Heart right ventricle (tissue), 16 donors: ENCODE results near the gene TM2D3. TPM values are rescaled to one million over a fixed set of nuclear protein-coding genes. Genes with fewer than 3 reads are reported as not detected.
A peak's percentile ranks its signal among the peaks of the same experiment; 100 is the strongest.

ENCODE experiments used
- ATAC-seq, 8 donors: fragments of 200-7000 bp; cut with Tn5 transposase; one replicate each; pipeline ENCODE4 v1.9.1; 2020; ENCODE audit warnings: mild to moderate bottlenecking in 8 of 8, moderate library complexity in 8 of 8, moderate number of reproducible peaks in 1 of 8
- DNase-seq, 2 donors: peaks; one replicate each; pipeline ENCODE4 v3.0.0-alpha.2; 2020
- H3K27ac ChIP-seq, 10 donors: fragments of 200-600 bp; sonication (generic) in 2 of 10; one replicate each; pipeline versions ENCODE4 v1.5.0 to v1.8.0; 2020 to 2022; ENCODE audit warnings: mild to moderate bottlenecking in 3 of 10
- H3K27me3 ChIP-seq, 7 donors: fragments of 200-600 bp; one replicate each; pipeline ENCODE4 v1.8.0; 2021 to 2022; ENCODE audit warnings: mild to moderate bottlenecking in 2 of 7
- H3K36me3 ChIP-seq, 9 donors: fragments of 200-600 bp; sonication (generic) in 1 of 9; one replicate each; pipeline versions ENCODE4 v1.5.0 to v1.8.0; 2020 to 2022; ENCODE audit warnings: mild to moderate bottlenecking in 2 of 9
- H3K4me1 ChIP-seq, 9 donors: fragments of 200-600 bp; sonication (generic) in 1 of 9; one replicate each; pipeline versions ENCODE4 v1.5.0 to v1.8.0; 2020 to 2022; ENCODE audit warnings: mild to moderate bottlenecking in 4 of 9
- H3K4me3 ChIP-seq, 10 donors: fragments of 200-600 bp; sonication (generic) in 2 of 10; one replicate each; pipeline versions ENCODE4 v1.5.0 to v1.8.0; 2020 to 2022; ENCODE audit warnings: mild to moderate bottlenecking in 7 of 10, moderate library complexity in 2 of 10
- H3K9me3 ChIP-seq, 11 donors: fragments of 200-600 bp in 10 of 11; sonication (generic) in 2 of 11; one replicate each; pipeline versions ENCODE4 v1.5.0 to v1.8.0; 2013 to 2022; ENCODE audit warnings: mild to moderate bottlenecking in 2 of 11, control low read depth in 1 of 11, moderate library complexity in 1 of 11
- WGBS, 2 donors: extraction: QIAGEN DNeasy Blood & Tissue Kit; methylation state at CpG; one replicate each; pipeline ENCODE4 v1.1.7; 2013; ENCODE audit warnings: inconsistent platforms in 1 of 2; 5-methylcytosine and 5-hydroxymethylcytosine counted together
- intact Hi-C, 10 donors: fragments of 100-400 bp; cut with DNase I; formaldehyde crosslinking; loops; one replicate each; pipeline versions ENCODE4 v1.11.1 to v1.14.2; 2022
- polyA plus RNA-seq, 2 donors: library from polyadenylated mRNA; stranded (reverse); fragments of 200-250 nt; gene quantifications; one replicate each; pipeline ENCODE4 v1.2.3, GENCODE V29; 2013
- total RNA-seq, 10 donors: library from RNA; stranded (reverse); fragmentation: NEBNext Ultra II Directional in 3 of 10; extraction: Animal tissue kit (Norgen Biotek cat#: 25700) in 3 of 10; gene quantifications; one replicate each; pipeline versions ENCODE4 v1.2.1 to v1.2.4, GENCODE V29; 2021 to 2023
- TF ChIP-seq, protein P1 (sequence below), 9 donors: fragments of 200-600 bp; sonication (generic) in 2 of 9; IDR thresholded peaks; one replicate each; pipeline versions ENCODE4 v1.5.0 to v1.8.0; 2021 to 2022; ENCODE audit warnings: antibody characterized with exemption in 9 of 9, mild to moderate bottlenecking in 5 of 9, moderate library complexity in 1 of 9
- donor health status: Arrhythmogenic right ventricular cardiomyopathy.
- donor health status: ischemic (EF 13 %, LVEDD 7.1; RV severe dilation, severe dysfunction).
- donor health status: healthy with polysubstance abuse.
- donor health status: DM: no; HTN: yes; CAD: no.
- donor health status: DM: no; HTN: no; CAD: no.
- donor health status: ischemic (EF 25% LVEDD 6.9; RV normal size, moderate dysfunction).
- donor health status: ischemic (EF 25% LVEDD 5.7; RV mildly dilated, moderate dysfunction).
- donor health status: healthy.
- donor health status: DM: yes; HTN: yes; CAD: no.
- donor health status: Ischemic cardiomyopathy.
- donor health status: ischemic (EF 35%, LVEDD 5.7; RV mildly dilated, moderate dysfunction).
- donor health status: nonischemic (EF 11% LVEDD 7.7; RV severe dilation, severe dysfunction).
- donor health status: DM: yes; HTN: yes; CAD: no.
- donor health status: PGD.
- donor health status: ischemic (EF 29% LVEDD 5.4; RV normal size, mild dysfunction).
- donor health status: nonischemic (EF 23%, LVEDD 6.1; RV moderate dilation, normal function).

Gene TM2D3
- total and polyA plus RNA-seq, 12 donors: 38.2 to 61.6 (median 52.2) TPM

GRCh38 chr15:101667881-101668280 is 15.7 kb upstream of the TM2D3 start:
- no peak overlapping the region for H3K4me3 ChIP-seq
- TF ChIP-seq, protein P1, sequence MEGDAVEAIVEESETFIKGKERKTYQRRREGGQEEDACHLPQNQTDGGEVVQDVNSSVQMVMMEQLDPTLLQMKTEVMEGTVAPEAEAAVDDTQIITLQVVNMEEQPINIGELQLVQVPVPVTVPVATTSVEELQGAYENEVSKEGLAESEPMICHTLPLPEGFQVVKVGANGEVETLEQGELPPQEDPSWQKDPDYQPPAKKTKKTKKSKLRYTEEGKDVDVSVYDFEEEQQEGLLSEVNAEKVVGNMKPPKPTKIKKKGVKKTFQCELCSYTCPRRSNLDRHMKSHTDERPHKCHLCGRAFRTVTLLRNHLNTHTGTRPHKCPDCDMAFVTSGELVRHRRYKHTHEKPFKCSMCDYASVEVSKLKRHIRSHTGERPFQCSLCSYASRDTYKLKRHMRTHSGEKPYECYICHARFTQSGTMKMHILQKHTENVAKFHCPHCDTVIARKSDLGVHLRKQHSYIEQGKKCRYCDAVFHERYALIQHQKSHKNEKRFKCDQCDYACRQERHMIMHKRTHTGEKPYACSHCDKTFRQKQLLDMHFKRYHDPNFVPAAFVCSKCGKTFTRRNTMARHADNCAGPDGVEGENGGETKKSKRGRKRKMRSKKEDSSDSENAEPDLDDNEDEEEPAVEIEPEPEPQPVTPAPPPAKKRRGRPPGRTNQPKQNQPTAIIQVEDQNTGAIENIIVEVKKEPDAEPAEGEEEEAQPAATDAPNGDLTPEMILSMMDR (IDR thresholded peaks at IDR 0.05): no peak
- H3K9me3 ChIP-seq: peaks cover 0 to 12% (median 0%) of the 10 kb centered on the region in 11 donors
- H3K36me3 ChIP-seq: peaks cover 0 to 74% (median 15%) of the 10 kb centered on the region in 9 donors
- ATAC-seq (no peak), DNase-seq (no peak)
- H3K4me1 ChIP-seq: peaks cover 0 to 6% (median 0%) of the 10 kb centered on the region in 9 donors
- intact Hi-C loops: no loop called here
- H3K27ac ChIP-seq: no peak overlapping the region
- no peaks in the 10 kb centered on the region for H3K27me3 ChIP-seq
- WGBS, 2 donors: 89 to 90% methylated on average over 1 of the region's 1 CpG

- intact Hi-C loops: no loop called here
- Histone ChIP-seq H3K9me3 (peaks cover 0 to 12% (median 0%) of the 10 kb centered on the region in 11 donors), H3K4me1 (no peaks in the 10 kb centered on the region), H3K36me3 (peaks cover 0 to 65% (median 0%) of the 10 kb centered on the region in 9 donors), H3K27ac (no peak overlapping the region), H3K4me3 (no peak overlapping the region), H3K27me3 (no peaks in the 10 kb centered on the region)
- TF ChIP-seq, protein P1 (IDR thresholded peaks at IDR 0.05): peak in 8 of 9 donors; percentile 8 to 45 (median 31)
- DNase-seq (no peak), ATAC-seq (peak in 4 of 8 donors; percentile 41 to 62 (median 56))
- WGBS, 2 donors: 62 to 70% methylated on average over 9 of the region's 9 CpGs
Measured at GRCh38 chr15:101664303-101664913, 12.2 kb upstream of the TM2D3 start.

DNA sequence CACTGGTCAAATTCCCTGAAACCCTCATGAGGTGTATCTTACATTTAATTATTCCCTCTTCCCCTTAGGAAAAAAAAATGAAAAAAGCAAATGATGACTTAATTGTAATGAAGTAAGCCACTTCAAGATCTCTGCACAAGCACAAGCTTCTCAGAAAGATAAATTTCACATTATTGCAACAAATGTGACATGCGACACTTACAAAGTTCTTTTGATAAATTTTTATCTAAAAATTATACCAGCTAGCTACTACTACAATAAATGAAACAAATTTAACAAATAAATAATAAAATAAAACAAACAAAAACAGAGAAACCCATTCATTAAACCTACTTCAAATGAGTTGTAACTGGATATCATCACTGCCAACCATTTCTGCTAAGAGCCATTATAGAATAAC is 10.0 kb upstream of the TM2D3 start:
- Histone ChIP-seq H3K36me3 (peaks cover 0 to 48% (median 0%) of the 10 kb centered on the region in 9 donors), H3K4me3 (no peak overlapping the region), H3K27me3 (no peaks in the 10 kb centered on the region), H3K9me3 (peaks cover 0 to 6% (median 0%) of the 10 kb centered on the region in 11 donors), H3K27ac (no peak overlapping the region), H3K4me1 (peaks cover 0 to 18% (median 12%) of the 10 kb centered on the region in 9 donors)
- intact Hi-C loops: no loop called here
- 99 to 100% methylated on average over 1 of the region's 1 CpG for WGBS, 2 donors
- TF ChIP-seq, protein P1 (IDR thresholded peaks at IDR 0.05): no peak
- DNase-seq: no peak
- no peak for ATAC-seq

- H3K27ac ChIP-seq: no peak overlapping the region
- H3K4me3 ChIP-seq: no peak overlapping the region
- H3K4me1 ChIP-seq: peaks cover 0 to 18% (median 12%) of the 10 kb centered on the region in 9 donors
- ATAC-seq (no peak), DNase-seq (no peak)
- H3K36me3 ChIP-seq: peaks cover 0 to 54% (median 7%) of the 10 kb centered on the region in 9 donors
- no peaks in the 10 kb centered on the region for H3K9me3 ChIP-seq
- WGBS, 2 donors: 89 to 93% methylated on average over 2 of the region's 2 CpGs
- H3K27me3 ChIP-seq: no peaks in the 10 kb centered on the region
- intact Hi-C loops: no loop called here
- TF ChIP-seq, protein P1 (IDR thresholded peaks at IDR 0.05): no peak
Measured at GRCh38 chr15:101660005-101660404, 7.8 kb upstream of the TM2D3 start.
